ENCODE data around the gene TNC.

TNC gene

DNA sequence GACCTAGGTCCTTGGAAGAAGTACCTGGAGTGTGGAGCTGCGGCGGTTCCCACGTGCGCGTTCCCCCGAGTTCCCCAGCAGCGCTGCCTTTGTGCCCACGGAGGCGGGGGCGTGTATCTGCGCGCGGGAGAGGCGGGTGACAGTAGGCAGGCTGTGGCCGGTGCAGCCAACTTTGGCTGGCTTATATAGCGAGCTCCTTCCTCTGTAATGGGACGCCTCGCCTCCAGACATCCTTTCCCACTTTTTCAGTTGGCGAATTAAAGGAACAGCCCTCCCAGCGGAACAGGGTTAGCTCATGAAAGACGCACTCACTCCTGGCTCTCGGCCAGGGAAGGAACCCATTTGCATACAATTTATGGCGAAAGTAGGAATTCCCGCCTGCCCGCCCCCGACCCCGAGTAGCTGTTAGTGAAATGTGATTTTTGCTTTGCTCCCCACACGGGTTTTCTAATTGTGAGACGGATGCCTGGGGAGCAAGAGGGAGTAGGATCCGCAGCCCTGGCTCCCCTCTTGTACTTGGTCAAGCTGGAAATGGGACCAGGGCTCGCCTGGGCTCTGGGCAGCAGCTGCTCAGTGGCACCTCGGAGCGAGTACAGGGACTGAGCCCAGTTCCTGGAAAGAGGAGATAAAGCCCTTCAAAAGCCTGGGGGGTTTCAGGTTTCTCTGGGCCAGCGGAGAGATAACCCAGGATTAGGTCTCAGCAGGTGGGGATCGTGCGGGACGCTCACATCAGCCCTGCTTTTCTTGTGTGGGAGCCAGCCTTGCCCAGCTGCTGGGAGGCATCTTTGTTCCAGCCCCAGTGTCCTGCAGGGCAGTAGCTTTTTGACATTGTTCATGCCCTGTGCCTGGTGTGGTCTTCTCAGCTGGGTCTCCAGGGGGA, at the start of gene TNC:
Gene TNC, minus strand, starts transcription at position 159 of the 880 bp plus-strand sequence. CDS start 27,139 bp downstream, outside the sequence.
- Mint-ChIP-seq H3K27me3 (peaks cover 83% of the 10 kb centered on the region), H3K27ac (no peak within 1 kb of the TSS), H3K36me3 (ENCODE audit: low read depth) (no peaks in the 10 kb centered on the region), H3K4me1 (ENCODE audit: low read depth) (no peaks in the 10 kb centered on the region), H3K4me3 (no peak within 1 kb of the TSS), H3K9me3 (no peaks in the 10 kb centered on the region)

DNA sequence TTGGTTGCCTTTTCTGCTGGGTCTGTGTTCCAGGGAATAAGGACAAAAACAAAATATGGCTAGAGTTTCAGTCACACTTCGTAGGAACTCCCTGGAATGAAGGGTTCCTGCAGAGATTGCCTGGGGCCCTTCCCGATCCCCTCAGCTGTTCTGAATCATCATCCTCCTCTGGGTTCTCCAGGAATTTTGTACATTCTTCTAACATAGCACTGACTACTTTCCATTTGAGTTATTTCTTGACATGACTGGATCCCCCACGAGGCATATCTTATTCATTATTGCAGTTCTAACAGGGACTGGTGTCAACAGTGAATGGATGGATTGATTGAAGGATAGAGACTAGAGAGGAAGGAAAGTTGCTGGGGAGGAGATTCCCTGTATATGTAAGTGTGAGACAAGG, 49.2 kb upstream of the TNC start:
- Mint-ChIP-seq H3K27me3 (peaks cover 25% of the 10 kb centered on the region), H3K4me1 (ENCODE audit: low read depth) (no peaks in the 10 kb centered on the region), H3K27ac (no peak overlapping the region), H3K9me3 (peaks cover 5% of the 10 kb centered on the region), H3K4me3 (no peak overlapping the region), H3K36me3 (ENCODE audit: low read depth) (no peaks in the 10 kb centered on the region)

DNA sequence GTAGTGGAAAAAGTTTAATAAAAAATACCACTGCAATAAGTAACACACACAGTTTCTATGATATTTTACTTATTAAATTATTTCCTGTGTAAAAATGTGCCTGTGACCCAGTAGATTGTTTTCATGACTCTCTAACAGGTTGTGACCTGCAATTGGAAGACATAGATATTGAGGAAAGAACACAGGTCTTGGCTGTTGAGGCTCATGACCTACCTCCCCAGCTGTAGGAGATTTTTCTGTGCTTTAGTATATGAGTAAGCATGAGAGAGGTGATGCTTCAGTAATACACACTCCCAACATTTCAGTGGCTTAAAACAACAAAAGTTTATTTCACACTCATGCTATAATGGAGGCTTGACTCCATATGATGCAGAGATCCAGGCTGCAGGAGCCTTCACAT, 47.3 kb upstream of the TNC start:
- no peak overlapping the region for H3K4me3 Mint-ChIP-seq

DNA sequence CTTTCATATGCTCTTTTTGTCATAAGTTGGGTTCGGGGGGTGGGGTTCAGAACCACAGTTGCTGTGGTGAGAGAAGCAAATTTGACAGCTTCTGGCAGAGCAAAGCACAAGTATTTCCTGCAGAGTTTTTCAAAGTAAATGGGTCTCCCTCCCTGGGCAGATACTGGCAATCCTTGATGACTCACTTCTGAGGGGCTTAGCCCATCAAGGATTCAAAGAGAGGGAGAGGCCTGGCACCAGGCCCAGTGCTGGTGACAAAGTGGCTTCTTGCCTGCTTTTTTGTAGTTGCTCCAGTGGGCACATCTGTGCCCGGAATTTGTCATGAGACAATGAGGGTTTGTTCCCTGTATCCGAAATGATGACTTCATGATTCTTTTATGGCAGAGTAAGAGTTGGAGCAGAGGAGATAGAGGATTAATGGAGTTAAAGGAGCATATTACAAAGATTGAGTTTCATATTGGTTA, 46.6 kb upstream of the TNC start:
- Mint-ChIP-seq H3K27ac (no peak overlapping the region), H3K36me3 (ENCODE audit: low read depth) (no peaks in the 10 kb centered on the region), H3K4me3 (no peak overlapping the region), H3K9me3 (peaks cover 5% of the 10 kb centered on the region), H3K27me3 (peaks cover 17% of the 10 kb centered on the region), H3K4me1 (ENCODE audit: low read depth) (peaks cover under 1% of the 10 kb centered on the region)

More for the DNA sequence above, 47.3 kb upstream of the TNC start:
- H3K36me3 Mint-ChIP-seq (ENCODE audit: low read depth), result no peaks in the 10 kb centered on the region
- no peak overlapping the region for H3K27ac Mint-ChIP-seq
- H3K4me1 Mint-ChIP-seq (ENCODE audit: low read depth), result no peaks in the 10 kb centered on the region
- H3K27me3 Mint-ChIP-seq, result peaks cover 21% of the 10 kb centered on the region
- H3K9me3 Mint-ChIP-seq, result peaks cover 5% of the 10 kb centered on the region

DNA sequence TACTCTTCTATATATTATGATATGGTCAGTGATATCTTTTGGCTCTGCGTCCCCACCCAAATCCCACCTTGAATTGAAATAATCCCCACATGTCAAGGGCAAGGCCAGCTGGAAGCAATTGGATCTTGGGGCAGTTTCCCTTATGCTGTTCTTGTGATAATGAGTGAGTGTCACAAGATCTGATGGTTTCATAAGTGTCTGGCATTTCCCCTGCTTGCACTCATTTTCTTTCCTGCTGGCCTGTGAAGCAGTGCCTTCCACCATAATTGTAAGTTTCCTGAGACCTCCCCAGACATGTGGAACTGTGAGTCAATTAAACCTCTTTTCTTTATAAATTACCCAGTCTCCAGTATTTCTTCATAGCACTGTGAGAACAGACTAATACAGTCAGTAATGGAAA, 45.0 kb upstream of the TNC start:
- H3K27ac Mint-ChIP-seq, result no peak overlapping the region
- H3K27me3 Mint-ChIP-seq, result peaks cover 13% of the 10 kb centered on the region
- no peak overlapping the region for H3K4me3 Mint-ChIP-seq
- no peaks in the 10 kb centered on the region for H3K36me3 Mint-ChIP-seq (ENCODE audit: low read depth)
- H3K9me3 Mint-ChIP-seq, result peaks cover 5% of the 10 kb centered on the region
- H3K4me1 Mint-ChIP-seq (ENCODE audit: low read depth), result peaks cover 9% of the 10 kb centered on the region

DNA sequence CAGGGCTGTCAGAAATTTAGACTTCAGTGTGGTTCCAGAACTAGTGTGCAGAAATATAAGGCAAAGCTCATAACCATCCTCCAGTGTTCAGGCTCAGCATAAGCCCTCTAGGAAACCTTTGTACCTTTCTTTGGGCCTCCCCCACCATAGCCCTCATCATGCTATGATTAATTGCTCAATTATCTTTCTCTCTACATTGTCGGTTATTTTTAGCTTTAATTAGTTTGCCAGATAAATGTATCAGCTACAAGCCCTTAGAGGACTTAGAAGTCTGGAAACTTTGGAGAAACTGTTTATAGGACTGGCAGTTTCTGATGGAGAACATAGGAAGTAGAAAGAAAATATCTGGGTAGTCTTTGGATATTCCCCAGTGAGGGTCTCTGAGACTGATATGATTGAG, 43.5 kb upstream of the TNC start:
- H3K27me3 Mint-ChIP-seq, result peaks cover 17% of the 10 kb centered on the region
- H3K4me3 Mint-ChIP-seq, result no peak overlapping the region
- H3K36me3 Mint-ChIP-seq (ENCODE audit: low read depth), result no peaks in the 10 kb centered on the region
- H3K27ac Mint-ChIP-seq, result no peak overlapping the region
- H3K9me3 Mint-ChIP-seq, result peaks cover 5% of the 10 kb centered on the region
- H3K4me1 Mint-ChIP-seq (ENCODE audit: low read depth), result peaks cover 9% of the 10 kb centered on the region

DNA sequence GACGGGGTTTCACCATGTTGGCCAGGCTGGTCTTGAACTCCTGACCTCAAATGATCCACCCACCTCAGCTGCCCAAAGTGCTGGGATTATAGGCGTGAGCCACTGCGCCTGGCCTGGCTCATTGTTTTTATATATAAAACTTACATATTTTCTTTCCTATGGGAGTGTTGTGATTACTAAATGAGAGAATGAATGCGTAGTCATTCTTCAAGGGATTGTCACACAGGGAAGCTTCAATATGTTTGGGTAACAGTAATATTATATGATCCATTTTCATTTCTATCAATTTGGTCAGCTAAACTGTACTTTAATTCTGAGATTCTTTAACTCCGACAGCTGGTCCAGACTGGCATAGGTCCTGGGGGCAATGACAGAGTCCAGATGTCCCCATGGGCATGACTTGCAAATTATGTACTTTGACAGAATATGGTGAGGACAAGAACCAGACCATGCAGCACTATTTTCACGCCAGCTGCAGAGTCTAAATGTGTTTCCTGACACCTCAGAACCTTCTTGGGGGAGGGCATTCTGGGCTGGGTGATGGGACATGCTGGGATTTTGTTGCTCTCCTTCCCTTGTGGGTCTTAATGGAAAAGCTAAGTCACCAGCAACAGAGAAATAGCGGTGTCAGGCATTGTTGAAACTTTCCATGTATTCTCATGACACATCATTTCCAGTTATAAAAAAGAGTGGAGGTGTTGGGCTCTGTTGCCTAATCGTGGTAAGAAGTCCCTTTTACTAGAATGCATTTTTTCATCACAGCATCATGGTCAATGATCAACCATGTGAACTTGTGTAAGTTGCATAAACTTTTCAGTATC, 40.9 kb upstream of the TNC start:
- H3K27ac Mint-ChIP-seq, result peak overlapping the region; percentile 8
- peaks cover 5% of the 10 kb centered on the region for H3K9me3 Mint-ChIP-seq
- H3K36me3 Mint-ChIP-seq (ENCODE audit: low read depth), result no peaks in the 10 kb centered on the region
- H3K4me1 Mint-ChIP-seq (ENCODE audit: low read depth), result peaks cover 9% of the 10 kb centered on the region
- H3K27me3 Mint-ChIP-seq, result peaks cover 24% of the 10 kb centered on the region
- no peak overlapping the region for H3K4me3 Mint-ChIP-seq

DNA sequence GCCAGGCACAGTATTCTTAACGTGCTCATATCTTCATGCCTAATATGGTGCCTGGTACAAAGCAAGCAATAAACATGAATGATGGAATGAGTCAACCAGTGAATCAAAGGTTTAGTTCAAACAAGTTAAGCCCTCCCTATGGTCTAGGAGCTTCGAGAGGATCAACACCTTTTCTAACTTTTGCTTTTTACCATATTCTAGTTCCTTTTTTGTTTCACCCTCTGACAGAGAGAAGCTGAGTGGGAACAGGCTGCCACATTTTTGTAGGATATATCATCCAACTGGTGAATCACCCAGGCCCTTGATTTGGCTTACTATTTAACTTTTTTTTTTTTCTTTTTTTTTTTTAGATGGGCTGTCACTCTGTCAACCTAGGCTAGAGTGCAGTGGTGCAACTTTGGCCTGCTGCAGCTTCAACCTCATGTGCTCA, 39.3 kb upstream of the TNC start:
- no peaks in the 10 kb centered on the region for H3K9me3 Mint-ChIP-seq
- no peaks in the 10 kb centered on the region for H3K36me3 Mint-ChIP-seq (ENCODE audit: low read depth)
- H3K27me3 Mint-ChIP-seq, result peaks cover 23% of the 10 kb centered on the region
- H3K4me1 Mint-ChIP-seq (ENCODE audit: low read depth), result peaks cover 9% of the 10 kb centered on the region
- H3K4me3 Mint-ChIP-seq, result no peak overlapping the region
- no peak overlapping the region for H3K27ac Mint-ChIP-seq

DNA sequence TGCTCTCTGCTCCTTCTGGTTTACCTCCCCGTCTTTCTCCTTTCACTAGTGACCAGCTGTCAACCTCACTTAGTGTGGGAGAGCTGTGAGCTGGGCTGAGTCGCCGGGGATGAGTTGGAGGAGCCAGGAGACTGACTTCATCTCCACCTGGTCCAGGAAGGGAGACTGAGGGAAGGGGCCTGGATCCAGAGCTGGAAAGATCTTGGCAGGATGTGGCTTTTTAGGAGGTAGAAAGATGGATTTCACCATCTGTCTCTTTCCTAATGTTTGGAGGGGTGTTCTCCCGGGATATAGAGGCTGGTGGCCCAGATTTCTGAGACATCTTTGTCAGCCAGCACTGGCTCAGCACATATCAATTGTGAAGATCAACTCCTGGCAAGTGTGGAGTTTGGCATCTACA, 37.1 kb upstream of the TNC start:
- H3K27me3 Mint-ChIP-seq, result peaks cover 26% of the 10 kb centered on the region
- H3K4me3 Mint-ChIP-seq, result no peak overlapping the region
- H3K4me1 Mint-ChIP-seq (ENCODE audit: low read depth), result peaks cover 9% of the 10 kb centered on the region
- no peaks in the 10 kb centered on the region for H3K9me3 Mint-ChIP-seq
- no peaks in the 10 kb centered on the region for H3K36me3 Mint-ChIP-seq (ENCODE audit: low read depth)
- H3K27ac Mint-ChIP-seq, result no peak overlapping the region

DNA sequence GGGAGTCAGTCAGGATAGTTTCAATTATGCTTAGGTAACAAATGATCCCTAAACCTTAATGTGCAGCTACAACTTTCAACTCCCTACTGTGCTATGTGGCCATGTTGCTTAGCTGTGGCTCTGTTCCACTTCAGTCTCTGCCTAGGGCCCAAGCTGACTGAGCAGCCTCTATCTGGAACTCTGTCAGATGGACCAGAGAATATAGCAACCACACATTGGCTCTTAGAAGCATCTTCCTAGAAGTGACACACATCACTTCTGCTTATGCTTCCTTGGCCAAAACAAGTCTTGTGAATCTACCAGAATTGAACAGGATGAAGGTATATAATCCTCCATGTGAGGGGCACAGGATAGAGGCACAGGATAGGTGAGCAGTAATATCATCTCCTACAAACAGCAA, 36.7 kb upstream of the TNC start:
- H3K4me3 Mint-ChIP-seq, result no peak overlapping the region
- H3K9me3 Mint-ChIP-seq, result no peaks in the 10 kb centered on the region
- peaks cover 29% of the 10 kb centered on the region for H3K27me3 Mint-ChIP-seq
- no peaks in the 10 kb centered on the region for H3K36me3 Mint-ChIP-seq (ENCODE audit: low read depth)
- no peak overlapping the region for H3K27ac Mint-ChIP-seq
- H3K4me1 Mint-ChIP-seq (ENCODE audit: low read depth), result peaks cover 9% of the 10 kb centered on the region

DNA sequence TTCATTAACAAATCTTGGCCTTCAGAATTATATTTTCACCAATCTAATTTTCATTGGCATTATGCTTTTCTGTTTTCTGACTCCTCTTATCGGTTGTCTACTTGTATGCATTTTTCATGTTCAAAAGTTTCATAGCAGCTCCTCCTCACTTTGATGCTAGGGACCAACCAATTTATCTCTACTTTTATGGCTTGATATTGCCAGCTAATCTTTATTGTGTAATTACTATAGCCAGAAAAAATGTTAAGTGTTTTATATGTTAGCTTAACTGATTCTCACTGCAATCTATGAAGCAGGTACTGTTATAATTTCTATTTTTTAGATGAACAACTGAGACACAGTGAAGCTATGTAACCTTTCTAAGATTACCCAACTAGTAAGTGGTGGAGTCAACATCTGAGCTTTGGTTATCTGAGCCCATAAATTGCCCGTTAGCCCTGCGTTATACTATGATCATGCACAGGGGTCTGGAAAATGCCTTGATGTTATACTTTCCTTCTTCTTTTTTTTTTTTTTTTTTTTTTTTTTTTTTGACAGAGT, 34.4 kb upstream of the TNC start:
- Mint-ChIP-seq H3K4me1 (ENCODE audit: low read depth) (no peaks in the 10 kb centered on the region), H3K27me3 (peaks cover 33% of the 10 kb centered on the region), H3K4me3 (no peak overlapping the region), H3K36me3 (ENCODE audit: low read depth) (no peaks in the 10 kb centered on the region), H3K9me3 (no peaks in the 10 kb centered on the region), H3K27ac (no peak overlapping the region)

DNA sequence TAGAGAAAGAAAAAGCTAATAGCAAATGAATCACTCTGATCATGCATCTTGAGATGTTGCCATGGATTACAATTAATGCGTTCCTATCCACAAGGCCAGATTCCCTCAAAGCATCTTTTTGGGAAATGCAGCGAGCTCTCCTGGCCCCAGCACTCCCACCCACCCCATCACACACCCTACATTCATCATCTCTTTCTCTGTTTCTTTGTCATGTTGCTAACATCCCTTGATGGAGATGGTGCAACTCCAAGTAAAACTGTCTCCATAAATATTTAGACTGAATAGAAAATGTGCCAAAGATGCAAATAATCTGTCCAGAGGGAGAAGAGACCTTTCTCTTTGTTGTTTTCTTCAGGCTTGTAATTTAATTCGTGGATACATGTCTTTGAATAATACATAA, 30.8 kb upstream of the TNC start:
- H3K9me3 Mint-ChIP-seq, result no peaks in the 10 kb centered on the region
- no peak overlapping the region for H3K4me3 Mint-ChIP-seq

DNA sequence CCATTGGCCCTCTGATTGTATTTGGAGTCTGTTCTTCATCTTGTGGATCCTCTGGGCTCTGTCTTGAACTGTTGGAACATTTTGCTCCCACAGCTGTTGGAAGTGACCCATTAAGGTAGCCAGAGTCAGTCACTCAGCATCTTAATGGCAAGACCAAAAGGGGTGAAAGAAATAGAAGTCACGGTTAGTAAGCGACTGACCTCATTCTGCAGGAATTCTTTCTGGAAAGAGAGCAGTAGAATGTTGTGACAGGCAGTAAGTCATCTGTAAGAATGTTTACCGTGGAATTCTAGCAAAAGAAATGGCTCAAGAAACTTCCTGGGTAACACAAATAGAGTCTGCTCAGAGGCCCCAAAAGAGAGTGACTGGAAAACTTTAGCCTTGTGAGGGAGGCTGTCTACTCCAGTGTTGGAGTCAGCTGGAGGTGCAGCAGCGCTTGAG, 28.6 kb upstream of the TNC start:
- no peak overlapping the region for H3K27ac Mint-ChIP-seq
- H3K4me1 Mint-ChIP-seq (ENCODE audit: low read depth), result no peaks in the 10 kb centered on the region
- H3K36me3 Mint-ChIP-seq (ENCODE audit: low read depth), result no peaks in the 10 kb centered on the region
- peaks cover 27% of the 10 kb centered on the region for H3K27me3 Mint-ChIP-seq
- no peak overlapping the region for H3K4me3 Mint-ChIP-seq
- no peaks in the 10 kb centered on the region for H3K9me3 Mint-ChIP-seq

More for the DNA sequence above, 30.8 kb upstream of the TNC start:
- Mint-ChIP-seq H3K27me3 (peaks cover 29% of the 10 kb centered on the region), H3K36me3 (ENCODE audit: low read depth) (no peaks in the 10 kb centered on the region), H3K27ac (no peak overlapping the region), H3K4me1 (ENCODE audit: low read depth) (no peaks in the 10 kb centered on the region)

DNA sequence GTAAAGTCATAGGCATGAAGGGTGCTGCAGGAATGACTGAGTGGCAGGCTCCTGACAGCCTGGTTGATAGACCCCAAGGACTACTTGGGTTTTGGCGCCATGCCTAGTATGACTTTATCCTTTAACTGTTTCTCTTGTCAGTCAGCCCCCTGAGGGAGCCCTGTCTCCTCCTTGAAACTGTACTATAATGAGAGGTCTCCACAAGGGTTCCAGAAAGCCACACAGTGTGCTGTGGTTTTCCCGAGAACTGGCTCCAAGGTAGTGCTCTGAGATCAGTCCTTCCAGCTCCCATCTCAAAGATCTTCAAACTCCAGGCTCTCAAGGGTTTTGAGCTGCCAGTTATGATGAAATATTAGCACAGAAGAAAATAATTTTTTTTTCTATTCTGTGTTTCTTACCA, 26.7 kb upstream of the TNC start:
- Mint-ChIP-seq H3K27ac (no peak overlapping the region), H3K4me1 (ENCODE audit: low read depth) (no peaks in the 10 kb centered on the region), H3K36me3 (ENCODE audit: low read depth) (no peaks in the 10 kb centered on the region), H3K9me3 (no peaks in the 10 kb centered on the region), H3K27me3 (peaks cover 33% of the 10 kb centered on the region), H3K4me3 (no peak overlapping the region)

DNA sequence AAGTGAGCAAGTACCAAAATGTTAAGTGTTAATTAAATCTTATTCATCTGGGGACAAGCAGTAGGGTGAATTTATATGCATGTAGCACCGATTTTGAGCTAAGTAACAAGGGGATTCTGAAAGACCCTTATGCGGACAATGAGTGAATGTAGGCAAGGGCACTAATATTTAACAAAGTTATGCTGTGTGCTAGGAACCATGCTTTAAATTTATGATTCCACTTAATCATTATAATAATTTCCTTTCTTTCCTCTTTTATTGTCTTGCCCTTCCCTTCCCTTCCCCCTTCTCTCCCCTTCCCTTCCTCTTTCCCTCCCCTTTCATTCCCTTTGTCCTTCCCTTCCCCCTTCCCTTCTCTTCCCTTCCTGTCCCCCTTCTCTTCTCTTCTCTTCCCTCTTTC, 25.7 kb upstream of the TNC start:
- H3K9me3 Mint-ChIP-seq, result no peaks in the 10 kb centered on the region
- no peak overlapping the region for H3K4me3 Mint-ChIP-seq
- peaks cover 24% of the 10 kb centered on the region for H3K27me3 Mint-ChIP-seq
- H3K27ac Mint-ChIP-seq, result no peak overlapping the region
- no peaks in the 10 kb centered on the region for H3K36me3 Mint-ChIP-seq (ENCODE audit: low read depth)
- no peaks in the 10 kb centered on the region for H3K4me1 Mint-ChIP-seq (ENCODE audit: low read depth)
